ENCODE data around the gene CBLN2.

DNA sequence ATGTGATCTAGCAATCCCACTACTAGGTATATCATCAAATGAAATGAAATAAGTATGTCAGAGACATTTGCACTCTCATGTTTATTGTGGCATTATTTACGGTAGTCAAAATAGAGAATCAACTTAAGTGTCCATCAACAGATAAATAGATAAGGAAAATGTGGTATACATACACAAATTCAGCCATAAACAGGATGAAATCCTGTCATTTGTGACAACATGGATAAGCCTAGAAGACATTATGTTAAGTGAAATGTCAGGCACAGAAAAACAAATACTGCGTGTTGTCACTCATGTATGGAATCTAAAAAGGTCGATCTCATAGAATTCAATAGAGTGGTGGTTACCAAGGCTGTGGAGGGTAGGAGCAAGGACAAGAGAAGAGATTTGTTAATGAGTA is 22.1 kb upstream of the CBLN2 start:
- no peak for TF ChIP-seq GATA3 (IDR thresholded peaks at IDR 0.05; ENCODE audit: low read depth, low read length)
- no peak for TF ChIP-seq GATA2 (IDR thresholded peaks at IDR 0.05; ENCODE audit: low read depth, low read length)

Measured in SH-SY5Y (cell line).